SK-N-SH (cell line): ENCODE results near the gene HIPK4. TPM values are rescaled to one million over a fixed set of nuclear protein-coding genes. Genes with fewer than 3 reads are reported as not detected.

Source experiments
- CTCF ChIA-PET: fragments of 300-600, 350-600 bp; formaldehyde crosslinking; extraction: SDS; loops from one replicate; lab custom pipeline; 2021; lab: Yijun Ruan, JAX
- POLR2A ChIA-PET: fragments of 350-600 bp; sonication (Branson Sonifier 250); formaldehyde crosslinking; extraction: SDS; loops from one replicate; lab custom pipeline; 2020; ENCODE audit warnings: antibody characterized with exemption, inconsistent platforms; lab: Yijun Ruan, JAX
- DNase-seq: peaks from one replicate; pipeline ENCODE4 v3.0.0; 2012
- H2AFZ ChIP-seq: fragments of 200-600 bp; sonication (generic); 2 replicates; pipeline ENCODE4 v1.8.1; 2016; ENCODE audit warnings: antibody characterized with exemption, mild to moderate bottlenecking, low read depth
- H3F3A ChIP-seq: fragments of 200-600 bp; sonication (generic); replicated peaks from 2 replicates; pipeline ENCODE3; 2016; ENCODE audit warnings: antibody characterized with exemption, mild to moderate bottlenecking; ENCODE audit not compliant: insufficient read depth
- H3K27ac ChIP-seq, 2 experiments: fragments of 200-500 bp in 1 of 2; fragments of 200-600 bp in 1 of 2; sonication (Bioruptor generic) in 1 of 2; sonication (generic), shearing (Covaris generic) in 1 of 2; 2 replicates each; pipeline versions ENCODE4 v1.5.1 to v1.6.1; 2014 to 2016; ENCODE audit warnings: low read depth in 2 of 2, inconsistent platforms in 1 of 2, low read length in 1 of 2, mild to moderate bottlenecking in 1 of 2, mixed read lengths in 1 of 2
- H3K27me3 ChIP-seq: fragments of 200-600 bp; sonication (generic), shearing (Covaris generic); 2 replicates; pipeline ENCODE4 v1.6.1; 2016; ENCODE audit warnings: mixed run types; ENCODE audit not compliant: insufficient read depth
- H3K36me3 ChIP-seq, 2 experiments: fragments of 200-500 bp in 1 of 2; fragments of 200-600 bp in 1 of 2; sonication (Bioruptor generic) in 1 of 2; sonication (generic) in 1 of 2; replicated peaks in 1 of 2; 2 replicates each; pipeline versions ENCODE3 to v1.5.1; 2014 to 2016; ENCODE audit warnings: low read length in 1 of 2, mild to moderate bottlenecking in 1 of 2; ENCODE audit not compliant: insufficient read depth in 2 of 2, control insufficient read depth in 1 of 2
- H3K4me1 ChIP-seq, 2 experiments: fragments of 200-500 bp in 1 of 2; fragments of 200-600 bp in 1 of 2; sonication (Bioruptor generic) in 1 of 2; sonication (generic), shearing (Covaris generic) in 1 of 2; 2 replicates each; pipeline versions ENCODE4 v1.5.1 to v1.6.1; 2014 to 2016; ENCODE audit warnings: low read depth in 1 of 2, low read length in 1 of 2, mixed run types in 1 of 2; ENCODE audit not compliant: insufficient read depth in 2 of 2, control insufficient read depth in 1 of 2
- H3K4me2 ChIP-seq: fragments of 200-600 bp; sonication (generic), shearing (Covaris generic); 2 replicates; pipeline ENCODE4 v1.6.1; 2017; ENCODE audit warnings: mixed run types
- H3K4me3 ChIP-seq, 2 experiments: fragments of 200-500 bp in 1 of 2; fragments of 200-600 bp in 1 of 2; sonication (Bioruptor generic) in 1 of 2; sonication (generic), shearing (Covaris generic) in 1 of 2; 2 replicates each; pipeline versions ENCODE4 v1.5.1 to v1.8.1; 2014 to 2016; ENCODE audit warnings: low read depth in 2 of 2, inconsistent platforms in 1 of 2, low read length in 1 of 2, mild to moderate bottlenecking in 1 of 2, mixed read lengths in 1 of 2, moderate library complexity in 1 of 2
- H3K79me2 ChIP-seq: fragments of 200-600 bp; sonication (generic); 2 replicates; pipeline ENCODE4 v1.8.1; 2017; ENCODE audit warnings: mild to moderate bottlenecking; ENCODE audit not compliant: insufficient read depth
- H3K9ac ChIP-seq: fragments of 200-600 bp; sonication (generic); 2 replicates; pipeline ENCODE4 v1.6.1; 2017; ENCODE audit warnings: mixed run types
- H3K9me2 ChIP-seq: fragments of 200-600 bp; sonication (generic); 2 replicates; pipeline ENCODE4 v1.6.1; 2017; ENCODE audit warnings: mixed run types
- H3K9me3 ChIP-seq: fragments of 200-600 bp; sonication (generic); 2 replicates; pipeline ENCODE4 v1.6.1; 2017; ENCODE audit warnings: mixed run types, mild to moderate bottlenecking, moderate library complexity
- H4K20me1 ChIP-seq: fragments of 200-600 bp; sonication (generic); 2 replicates; pipeline ENCODE4 v1.6.1; 2017; ENCODE audit warnings: mild to moderate bottlenecking, mixed run types; ENCODE audit not compliant: insufficient read depth
- CTCF ChIP-seq: fragments of 200-600 bp; sonication (generic); IDR thresholded peaks from 2 replicates; pipeline ENCODE4 v1.6.1; 2017; ENCODE audit warnings: antibody characterized with exemption, mild to moderate bottlenecking, moderate library complexity
- FOSL2 ChIP-seq: IDR thresholded peaks from 2 replicates; pipeline ENCODE4 v1.4.0; 2012; ENCODE audit warnings: low read depth, mild to moderate bottlenecking, moderate library complexity, borderline replicate concordance
- GABPA ChIP-seq: IDR thresholded peaks from 2 replicates; pipeline ENCODE4 v1.4.0; 2012; ENCODE audit warnings: low read depth, mild to moderate bottlenecking
- JUND ChIP-seq: IDR thresholded peaks from 2 replicates; pipeline ENCODE4 v1.4.0; 2012
- MAX ChIP-seq: IDR thresholded peaks from 2 replicates; pipeline ENCODE4 v1.4.0; 2012; ENCODE audit warnings: low read depth
- MEF2A ChIP-seq: IDR thresholded peaks from 2 replicates; pipeline ENCODE4 v1.4.0; 2012; ENCODE audit warnings: low read depth, borderline replicate concordance
- MXI1 ChIP-seq: IDR thresholded peaks from 2 replicates; pipeline ENCODE4 v1.6.1; 2012; ENCODE audit warnings: mild to moderate bottlenecking, low read depth, low read length, improper control_type of control experiment
- NRF1 ChIP-seq: IDR thresholded peaks from 2 replicates; pipeline ENCODE4 v1.6.1; 2012; ENCODE audit warnings: low read depth, mild to moderate bottlenecking, low read length
- RAD21 ChIP-seq: IDR thresholded peaks from 2 replicates; pipeline ENCODE4 v1.6.1; 2012; ENCODE audit warnings: mild to moderate bottlenecking, low read length
- RCOR1 ChIP-seq: fragments of 150-350 bp; IDR thresholded peaks from 2 replicates; pipeline ENCODE4 v1.6.1; 2017; ENCODE audit warnings: antibody characterized with exemption, low read length
- RXRA ChIP-seq: IDR thresholded peaks from 2 replicates; pipeline ENCODE4 v1.4.0; 2012; ENCODE audit warnings: low read depth, mild to moderate bottlenecking, borderline replicate concordance
- YY1 ChIP-seq: IDR thresholded peaks from 2 replicates; pipeline ENCODE4 v1.4.0; 2012; ENCODE audit warnings: low read depth, mild to moderate bottlenecking
- ZBTB33 ChIP-seq: IDR thresholded peaks from 2 replicates; pipeline ENCODE4 v1.4.0; 2012; ENCODE audit warnings: low read depth, borderline replicate concordance
- WGBS: methylation state at CpG from one replicate; pipeline ENCODE4 v1.1.6; 2017; ENCODE audit warnings: low lambda C conversion rate; 5-methylcytosine and 5-hydroxymethylcytosine counted together
- polyA plus RNA-seq, 3 experiments: library from polyadenylated mRNA; depleted of rRNA; stranded (reverse); fragments of >200 nt; gene quantifications; 2 replicates each; pipeline ENCODE4 v1.2.3, GENCODE V29; 2012

Gene HIPK4
- polyA plus RNA-seq, 1 of the 3 experiments (the other 2 are of a cell fraction), result 0.23 TPM

- Histone ChIP-seq H3K27ac (no peak overlapping the region; a peak in 1 of 4 replicates), H3K9me2 (no peaks in the 10 kb centered on the region), H3F3A (no peaks in the 10 kb centered on the region), H3K4me1 (peaks cover 0 to 5% of the 10 kb centered on the region in 2 experiments; a peak in 1 of 4 replicates), H4K20me1 (no peaks in the 10 kb centered on the region), H3K27me3 (no peaks in the 10 kb centered on the region), H3K4me2 (no peak overlapping the region), H3K79me2 (peaks cover 66% of the 10 kb centered on the region), H2AFZ (no peak overlapping the region), H3K9me3 (no peaks in the 10 kb centered on the region), H3K4me3 (no peak overlapping the region), H3K9ac (no peak overlapping the region)
- DNase-seq, result no peak
- POLR2A ChIA-PET, result no interaction called here
- WGBS, result 92% methylated on average over 11 of the region's 11 CpGs
- CTCF ChIA-PET, result interaction anchor here (0.7 kb wide), 1 partner anchor 11 kb away, joined by 3 read pairs; no protein-coding TSS in a partner anchor
- TF ChIP-seq MAX (no peak), MXI1 (no peak), MEF2A (no peak), YY1 (no peak), ZBTB33 (no peak), JUND (no peak), CTCF (no peak), NRF1 (no peak), RXRA (no peak), RAD21 (no peak), FOSL2 (no peak), RCOR1 (no peak), GABPA (no peak)
- TF ChIP-seq, all 33 proteins: peak for 0
- H3K36me3 ChIP-seq, result peaks cover 5 to 8% of the 10 kb centered on the region in 2 experiments
These were observed 47.2 kb downstream of the HIPK4 start for GRCh38 chr19:40342644-40343311.
